Activated T-helper 17 cell treated with anti-CD3 and anti-CD28 coated beads, Interleukin-2, amount 50 U/mL, for 72 hours (primary cell): Measurements from ENCODE around the gene PKD2L1. TPM values are rescaled to one million over a fixed set of nuclear protein-coding genes. Genes with fewer than 3 reads are reported as not detected.
A peak's percentile ranks its signal among the peaks of the same experiment; 100 is the strongest.
"Not testable (repeated sequence)": the region's sequence is repeated elsewhere in the genome, so short reads cannot be mapped to it uniquely, and the experiment has no call there.

Source experiments
- ATAC-seq: fragments of 150-1000 bp; cut with Tn5 transposase; replicated peaks from 2 replicates; pipeline ENCODE4 v1.10.0; 2021; ENCODE audit warnings: mild to moderate bottlenecking, moderate library complexity
- H3K27ac Mint-ChIP-seq: one replicate; pipeline ENCODE4 v1.8.0; 2022; ENCODE audit warnings: mixed read lengths
- H3K27me3 Mint-ChIP-seq: one replicate; pipeline ENCODE4 v1.8.0; 2022; ENCODE audit warnings: mixed read lengths
- H3K36me3 Mint-ChIP-seq: one replicate; pipeline ENCODE4 v1.8.0; 2022; ENCODE audit warnings: low read depth, mild to moderate bottlenecking, mixed read lengths
- H3K4me1 Mint-ChIP-seq: one replicate; pipeline ENCODE4 v1.8.0; 2022; ENCODE audit warnings: mixed read lengths
- H3K4me3 Mint-ChIP-seq: one replicate; pipeline ENCODE4 v1.8.0; 2022; ENCODE audit warnings: mild to moderate bottlenecking, mixed read lengths
- H3K9me3 Mint-ChIP-seq: one replicate; pipeline ENCODE4 v1.8.0; 2022; ENCODE audit warnings: mixed read lengths
- total RNA-seq, 2 donors: library from RNA; stranded (reverse); gene quantifications; one replicate each; pipeline ENCODE4 v1.2.3, GENCODE V29; 2022

The PKD2L1 gene
- under 1 TPM; 0.30 to 0.66 TPM for total RNA-seq

DNA sequence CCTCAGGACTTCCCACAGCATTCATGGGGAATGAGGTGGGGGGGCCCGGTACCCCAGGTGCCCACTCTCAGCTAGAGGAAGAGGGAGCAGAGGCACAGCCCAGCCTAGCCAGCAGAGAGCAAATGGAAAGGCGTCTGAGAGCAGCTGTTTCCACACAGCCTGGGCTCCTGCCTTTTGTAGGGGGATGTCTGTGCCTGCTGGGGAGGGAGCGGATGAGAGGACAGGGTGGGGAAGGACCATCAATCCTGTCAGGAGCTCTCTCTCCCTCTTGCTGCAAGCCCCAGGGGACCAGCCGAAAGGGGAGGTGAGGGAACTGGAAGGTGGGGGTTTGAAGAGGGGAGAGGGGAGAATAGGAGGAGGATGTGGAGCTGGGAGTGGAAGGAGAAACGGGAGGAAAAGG, at the start of gene PKD2L1:
TSS of gene PKD2L1 (minus strand) at position 150 of the 400 bp plus-strand sequence. CDS start at position 25, 125 bp downstream.
- Mint-ChIP-seq H3K4me3 (no peak within 1 kb of the TSS), H3K27ac (no peak within 1 kb of the TSS), H3K36me3 (no peaks in the 10 kb centered on the region), H3K4me1 (no peaks in the 10 kb centered on the region), H3K9me3 (no peaks in the 10 kb centered on the region), H3K27me3 (peaks cover 13% of the 10 kb centered on the region)
- no peak for ATAC-seq

DNA sequence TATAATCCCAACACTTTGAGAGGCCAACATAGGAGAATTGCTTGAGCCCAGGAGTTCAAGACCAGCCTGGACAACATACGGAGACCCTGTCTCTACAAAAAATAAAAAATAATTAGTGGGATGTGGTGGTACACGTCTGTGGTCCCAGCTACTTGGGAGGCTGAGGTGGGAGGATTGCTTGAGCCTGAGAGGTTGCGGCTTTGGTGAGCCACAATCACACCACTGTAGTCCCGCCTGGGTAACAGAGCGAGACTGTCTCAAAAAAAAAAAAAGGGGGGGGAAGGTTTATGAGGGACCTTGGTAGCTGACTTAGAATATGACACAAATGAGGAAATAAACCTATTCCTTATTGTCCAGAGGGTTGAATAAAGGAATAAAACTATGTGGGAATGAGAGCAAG, 47.8 kb upstream of the PKD2L1 start:
- H3K9me3 Mint-ChIP-seq = no peaks in the 10 kb centered on the region
- ATAC-seq = no peak
- no peaks in the 10 kb centered on the region for H3K4me1 Mint-ChIP-seq
- H3K27ac Mint-ChIP-seq = no peak overlapping the region
- H3K4me3 Mint-ChIP-seq = no peak overlapping the region
- no peaks in the 10 kb centered on the region for H3K27me3 Mint-ChIP-seq
- peaks cover 22% of the 10 kb centered on the region for H3K36me3 Mint-ChIP-seq

DNA sequence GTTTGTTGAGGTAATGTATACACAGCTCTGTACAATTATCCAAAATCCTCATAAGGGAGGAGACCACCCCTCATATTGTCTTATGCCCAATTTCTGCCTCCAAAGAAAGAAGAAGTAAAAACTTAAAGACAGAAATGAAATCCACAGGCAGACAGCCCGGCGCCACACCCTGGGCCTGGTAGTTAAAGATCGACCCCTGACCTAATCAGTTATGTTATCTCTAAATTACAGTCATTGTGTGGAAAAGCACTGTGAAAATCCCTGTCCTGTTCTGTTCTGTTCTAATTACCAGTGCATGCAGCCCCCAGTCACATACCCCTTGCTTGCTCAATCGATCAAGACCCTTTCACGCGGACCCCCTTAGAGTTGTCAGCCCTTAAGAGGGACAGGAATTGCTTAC, 46.6 kb upstream of the PKD2L1 start:
- not testable (repeated sequence) for ATAC-seq, H3K27me3 Mint-ChIP-seq, H3K27ac Mint-ChIP-seq, H3K9me3 Mint-ChIP-seq, H3K4me1 Mint-ChIP-seq, H3K4me3 Mint-ChIP-seq
- H3K36me3 Mint-ChIP-seq = peaks cover 10% of the 10 kb centered on the region

- peaks cover 13% of the 10 kb centered on the region for H3K4me1 Mint-ChIP-seq
- not testable (repeated sequence) for H3K36me3 Mint-ChIP-seq, H3K4me3 Mint-ChIP-seq, ATAC-seq, H3K27me3 Mint-ChIP-seq, H3K9me3 Mint-ChIP-seq, H3K27ac Mint-ChIP-seq
Measured at GRCh38 chr10:100374677-100375353, 44.8 kb upstream of the PKD2L1 start.

DNA sequence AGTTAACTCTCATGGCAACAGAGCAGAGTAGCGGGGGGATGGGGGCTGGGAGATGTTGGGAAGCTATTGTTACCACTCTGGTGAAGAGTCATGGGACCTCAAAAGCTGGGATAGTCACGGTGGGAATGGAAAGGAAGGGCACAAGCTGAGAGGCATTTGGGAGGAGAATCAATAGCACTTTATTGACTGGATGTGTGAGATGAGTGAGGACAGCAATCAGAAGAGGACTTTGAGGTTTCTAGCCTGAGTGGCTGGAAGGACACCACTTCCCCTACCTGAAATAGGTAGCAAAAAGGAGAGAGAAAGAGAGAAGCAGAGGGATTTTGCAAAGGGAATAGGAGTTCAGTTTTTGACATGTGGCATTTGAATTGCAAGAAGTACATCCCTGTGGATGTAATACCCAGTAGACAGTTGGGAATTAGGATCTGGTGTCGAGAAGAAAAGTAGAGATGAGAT, 44.2 kb upstream of the PKD2L1 start:
- Mint-ChIP-seq H3K36me3 (peaks cover 4% of the 10 kb centered on the region), H3K27ac (no peak overlapping the region), H3K27me3 (no peaks in the 10 kb centered on the region), H3K4me3 (no peak overlapping the region), H3K4me1 (peaks cover 13% of the 10 kb centered on the region), H3K9me3 (no peaks in the 10 kb centered on the region)
- no peak for ATAC-seq

- H3K9me3 Mint-ChIP-seq = no peaks in the 10 kb centered on the region
- H3K4me3 Mint-ChIP-seq = no peak overlapping the region
- no peaks in the 10 kb centered on the region for H3K27me3 Mint-ChIP-seq
- peaks cover 4% of the 10 kb centered on the region for H3K36me3 Mint-ChIP-seq
- ATAC-seq = peak; percentile 88
- H3K4me1 Mint-ChIP-seq = peaks cover 13% of the 10 kb centered on the region
- H3K27ac Mint-ChIP-seq = no peak overlapping the region
Measured at GRCh38 chr10:100373298-100374199, 43.5 kb upstream of the PKD2L1 start.

GRCh38 chr10:100372415-100373297, 42.6 kb upstream of the PKD2L1 start:
- Mint-ChIP-seq H3K27ac (no peak overlapping the region), H3K4me3 (no peak overlapping the region), H3K36me3 (peaks cover 4% of the 10 kb centered on the region), H3K27me3 (no peaks in the 10 kb centered on the region), H3K9me3 (no peaks in the 10 kb centered on the region), H3K4me1 (peaks cover 13% of the 10 kb centered on the region)
- ATAC-seq = no peak

GRCh38 chr10:100371482-100372027, 41.5 kb upstream of the PKD2L1 start:
- H3K27ac Mint-ChIP-seq = peak overlapping the region; percentile 78
- H3K27me3 Mint-ChIP-seq = no peaks in the 10 kb centered on the region
- H3K4me3 Mint-ChIP-seq = no peak overlapping the region
- peaks cover 4% of the 10 kb centered on the region for H3K36me3 Mint-ChIP-seq
- no peak for ATAC-seq
- no peaks in the 10 kb centered on the region for H3K9me3 Mint-ChIP-seq
- H3K4me1 Mint-ChIP-seq = peaks cover 16% of the 10 kb centered on the region

DNA sequence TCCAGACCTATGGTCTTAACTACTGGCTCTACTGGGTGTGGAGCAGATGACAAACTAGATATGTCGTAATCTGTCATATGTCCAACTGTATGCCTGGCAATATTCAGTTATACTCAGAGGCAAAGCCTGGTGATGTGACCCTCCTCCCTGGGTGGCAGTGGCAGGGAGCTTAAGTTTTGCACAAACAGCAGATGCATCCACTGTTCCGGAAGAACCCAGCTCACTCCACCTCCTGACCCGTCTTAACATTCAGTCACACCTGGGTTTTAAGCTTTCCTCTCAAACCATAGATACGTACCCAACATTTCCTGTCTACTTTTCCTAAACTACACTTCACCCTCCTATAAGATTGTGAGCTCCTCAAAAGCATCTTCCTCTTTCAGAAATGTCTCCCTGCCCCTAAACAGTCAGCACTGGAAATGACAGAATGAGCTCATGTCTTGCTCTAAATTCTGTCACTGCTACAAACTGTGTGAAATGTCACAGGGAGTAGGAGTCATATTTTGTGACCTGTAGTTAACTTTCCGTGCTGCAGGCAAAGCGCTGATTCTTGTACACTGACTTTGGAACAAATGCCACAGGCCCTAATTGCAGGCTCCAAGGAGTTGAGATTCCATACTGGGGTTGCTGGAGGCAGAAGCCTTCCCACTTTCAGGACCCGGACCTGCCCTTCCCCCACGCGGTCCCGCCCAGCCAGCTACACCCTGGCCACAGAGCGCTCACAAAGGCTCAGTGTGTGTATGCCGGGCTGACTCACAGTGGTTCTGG, 40.9 kb upstream of the PKD2L1 start:
- H3K9me3 Mint-ChIP-seq = no peaks in the 10 kb centered on the region
- peaks cover 4% of the 10 kb centered on the region for H3K36me3 Mint-ChIP-seq
- ATAC-seq = peak; percentile 57
- H3K4me1 Mint-ChIP-seq = peaks cover 18% of the 10 kb centered on the region
- H3K4me3 Mint-ChIP-seq = no peak overlapping the region
- peak overlapping the region; percentile 78 for H3K27ac Mint-ChIP-seq
- no peaks in the 10 kb centered on the region for H3K27me3 Mint-ChIP-seq

GRCh38 chr10:100368721-100369120, 38.7 kb upstream of the PKD2L1 start:
- Mint-ChIP-seq H3K9me3 (no peaks in the 10 kb centered on the region), H3K27me3 (no peaks in the 10 kb centered on the region), H3K4me3 (no peak overlapping the region), H3K4me1 (peaks cover 18% of the 10 kb centered on the region), H3K36me3 (peaks cover 17% of the 10 kb centered on the region), H3K27ac (no peak overlapping the region)
- ATAC-seq = no peak

DNA sequence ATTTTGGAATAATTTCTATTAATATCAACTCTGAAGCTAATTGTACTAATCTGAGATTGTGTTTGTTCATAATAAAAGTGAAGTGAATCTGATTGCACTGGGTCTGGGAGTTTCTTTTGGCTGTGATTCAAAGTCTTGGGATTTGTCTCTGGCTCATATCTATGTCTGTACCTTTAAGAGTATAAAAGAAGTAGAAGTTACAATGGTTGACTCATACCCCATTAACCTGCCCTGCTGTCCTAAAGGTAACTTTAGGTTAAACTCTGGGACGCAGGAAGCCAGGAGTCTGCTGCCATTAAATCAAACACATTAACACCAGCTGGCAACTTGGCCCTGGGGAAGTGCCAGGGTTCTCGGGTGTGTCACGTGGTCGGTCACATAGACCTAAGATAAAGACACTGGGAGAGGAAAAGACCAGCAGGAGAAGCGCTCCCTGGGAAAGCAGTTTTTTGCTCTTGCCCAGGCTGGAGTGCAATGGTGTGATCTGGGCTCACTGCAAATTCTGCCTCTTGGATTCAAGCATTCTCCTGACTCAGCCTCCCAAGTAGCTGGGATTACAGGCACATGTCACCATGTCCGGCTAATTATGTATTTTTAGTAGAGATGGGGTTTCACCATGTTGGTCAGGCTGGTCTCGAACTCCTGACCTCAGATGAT, 34.8 kb upstream of the PKD2L1 start:
- no peak overlapping the region for H3K27ac Mint-ChIP-seq
- peak; percentile 18 for ATAC-seq
- H3K9me3 Mint-ChIP-seq = no peaks in the 10 kb centered on the region
- H3K27me3 Mint-ChIP-seq = no peaks in the 10 kb centered on the region
- H3K4me1 Mint-ChIP-seq = peaks cover 5% of the 10 kb centered on the region
- H3K4me3 Mint-ChIP-seq = no peak overlapping the region
- H3K36me3 Mint-ChIP-seq = peaks cover 51% of the 10 kb centered on the region

- Mint-ChIP-seq H3K27me3 (no peaks in the 10 kb centered on the region), H3K9me3 (no peaks in the 10 kb centered on the region), H3K27ac (no peak overlapping the region), H3K36me3 (peaks cover 58% of the 10 kb centered on the region), H3K4me1 (peaks cover 9% of the 10 kb centered on the region), H3K4me3 (no peak overlapping the region)
- no peak for ATAC-seq
Measured at GRCh38 chr10:100364175-100364574, 34.1 kb upstream of the PKD2L1 start.
